ENCODE measurements around the gene UBASH3B. TPM values are rescaled to one million over a fixed set of nuclear protein-coding genes. Genes with fewer than 3 reads are reported as not detected.
A peak's percentile ranks its signal among the peaks of the same experiment; 100 is the strongest.

Gene UBASH3B
- total RNA-seq, 1 donor: 23.2 TPM

GRCh38 chr11:122743949-122744348 is 88.4 kb downstream of the UBASH3B start:
- no peak overlapping the region for H3K4me3 ChIP-seq (ENCODE audit: low read depth, low read length)
- TF ChIP-seq CTCF (IDR thresholded peaks at IDR 0.05; ENCODE audit: insufficient read depth, low read length): no peak
- no peak for DNase-seq (ENCODE audit: low read depth)

- no peak for TF ChIP-seq CTCF (IDR thresholded peaks at IDR 0.05; ENCODE audit: insufficient read depth, low read length)
- no peak overlapping the region for H3K4me3 ChIP-seq (ENCODE audit: low read depth, low read length)
- DNase-seq (ENCODE audit: low read depth): no peak
These were observed 88.8 kb downstream of the UBASH3B start for GRCh38 chr11:122744357-122744756.

GRCh38 chr11:122745111-122745510 is 89.6 kb downstream of the UBASH3B start:
- TF ChIP-seq CTCF (IDR thresholded peaks at IDR 0.05; ENCODE audit: insufficient read depth, low read length): no peak
- H3K4me3 ChIP-seq (ENCODE audit: low read depth, low read length): no peak overlapping the region
- DNase-seq (ENCODE audit: low read depth): no peak

GRCh38 chr11:122746050-122746478 is 90.5 kb downstream of the UBASH3B start:
- TF ChIP-seq CTCF (IDR thresholded peaks at IDR 0.05; ENCODE audit: insufficient read depth, low read length): no peak
- DNase-seq (ENCODE audit: low read depth): no peak
- H3K4me3 ChIP-seq (ENCODE audit: low read depth, low read length): no peak overlapping the region

- no peak for TF ChIP-seq CTCF (IDR thresholded peaks at IDR 0.05; ENCODE audit: insufficient read depth, low read length)
- no peak for DNase-seq (ENCODE audit: low read depth)
- no peak overlapping the region for H3K4me3 ChIP-seq (ENCODE audit: low read depth, low read length)
These were observed 91.2 kb downstream of the UBASH3B start for GRCh38 chr11:122746611-122747244.

GRCh38 chr11:122747351-122747781 is 91.8 kb downstream of the UBASH3B start:
- H3K4me3 ChIP-seq (ENCODE audit: low read depth, low read length): no peak overlapping the region
- DNase-seq (ENCODE audit: low read depth): peak; percentile 40
- TF ChIP-seq CTCF (IDR thresholded peaks at IDR 0.05; ENCODE audit: insufficient read depth, low read length): no peak
